GM18502 (cell line): Measurements from ENCODE around the gene ITGA4.

Experiments used
- ATAC-seq: cut with Tn5 transposase; IDR thresholded peaks from one replicate; pipeline ENCODE4 v1.9.1; 2021; ENCODE audit warnings: mild to moderate bottlenecking; ENCODE audit not compliant: unreplicated experiment, poor library complexity

ITGA4 gene

GRCh38 chr2:181570059-181570458, 112.9 kb downstream of the ITGA4 start:
- no peak for ATAC-seq

- ATAC-seq = no peak
Observed at GRCh38 chr2:181570833-181571661, 113.9 kb downstream of the ITGA4 start.

- no peak for ATAC-seq
Observed at GRCh38 chr2:181573140-181573736, 116.1 kb downstream of the ITGA4 start.

GRCh38 chr2:181574321-181574720, 117.1 kb downstream of the ITGA4 start:
- ATAC-seq = no peak

- ATAC-seq = no peak
Observed at GRCh38 chr2:181575024-181575649, 118.0 kb downstream of the ITGA4 start.

GRCh38 chr2:181575650-181576025, 118.5 kb downstream of the ITGA4 start:
- ATAC-seq = no peak

- no peak for ATAC-seq
Observed at GRCh38 chr2:181576431-181576830, 119.2 kb downstream of the ITGA4 start.

GRCh38 chr2:181578829-181579228, 121.6 kb downstream of the ITGA4 start:
- ATAC-seq = no peak

- ATAC-seq = no peak
Observed at GRCh38 chr2:181581534-181581933, 124.3 kb downstream of the ITGA4 start.

- peak; percentile 14 for ATAC-seq
Observed at GRCh38 chr2:181585732-181586131, 128.5 kb downstream of the ITGA4 start.
